ENCODE measurements around the gene TNS3.

The TNS3 gene

GRCh38 chr7:47241112-47242065 lies 340.5 kb downstream of the TNS3 start:
- Histone ChIP-seq H3K9me3 (ENCODE audit: control insufficient read depth, insufficient read depth, low read length) (no peaks in the 10 kb centered on the region), H3K4me3 (ENCODE audit: low read length) (no peak overlapping the region), H3K4me2 (ENCODE audit: low read length) (no peak overlapping the region), H3F3A (ENCODE audit: control insufficient read depth, insufficient read depth) (no peaks in the 10 kb centered on the region), H3K27ac (ENCODE audit: low read depth, low read length) (no peak overlapping the region), H3K4me1 (ENCODE audit: control insufficient read depth, low read length) (no peaks in the 10 kb centered on the region), H3K36me3 (ENCODE audit: control insufficient read depth, low read length) (no peaks in the 10 kb centered on the region), H3K9me2 (replicated peaks; ENCODE audit: control insufficient read depth, low read length) (no peaks in the 10 kb centered on the region), H3K27me3 (ENCODE audit: control insufficient read depth, low read length) (peaks cover 25% of the 10 kb centered on the region; the same call in 1 of the 2 replicates), H3K79me2 (ENCODE audit: control insufficient read depth, low read length) (no peaks in the 10 kb centered on the region), H4K20me1 (ENCODE audit: control insufficient read depth, insufficient read depth, low read depth, low read length) (no peaks in the 10 kb centered on the region)
- TF ChIP-seq, protein P1, sequence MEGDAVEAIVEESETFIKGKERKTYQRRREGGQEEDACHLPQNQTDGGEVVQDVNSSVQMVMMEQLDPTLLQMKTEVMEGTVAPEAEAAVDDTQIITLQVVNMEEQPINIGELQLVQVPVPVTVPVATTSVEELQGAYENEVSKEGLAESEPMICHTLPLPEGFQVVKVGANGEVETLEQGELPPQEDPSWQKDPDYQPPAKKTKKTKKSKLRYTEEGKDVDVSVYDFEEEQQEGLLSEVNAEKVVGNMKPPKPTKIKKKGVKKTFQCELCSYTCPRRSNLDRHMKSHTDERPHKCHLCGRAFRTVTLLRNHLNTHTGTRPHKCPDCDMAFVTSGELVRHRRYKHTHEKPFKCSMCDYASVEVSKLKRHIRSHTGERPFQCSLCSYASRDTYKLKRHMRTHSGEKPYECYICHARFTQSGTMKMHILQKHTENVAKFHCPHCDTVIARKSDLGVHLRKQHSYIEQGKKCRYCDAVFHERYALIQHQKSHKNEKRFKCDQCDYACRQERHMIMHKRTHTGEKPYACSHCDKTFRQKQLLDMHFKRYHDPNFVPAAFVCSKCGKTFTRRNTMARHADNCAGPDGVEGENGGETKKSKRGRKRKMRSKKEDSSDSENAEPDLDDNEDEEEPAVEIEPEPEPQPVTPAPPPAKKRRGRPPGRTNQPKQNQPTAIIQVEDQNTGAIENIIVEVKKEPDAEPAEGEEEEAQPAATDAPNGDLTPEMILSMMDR (IDR thresholded peaks at IDR 0.05; ENCODE audit: low read depth, low read length, poor library complexity, severe bottlenecking): no peak
- TF ChIP-seq EZH2phosphoT487 (IDR thresholded peaks at IDR 0.05; ENCODE audit: borderline replicate concordance, low read length): no peak

DNA sequence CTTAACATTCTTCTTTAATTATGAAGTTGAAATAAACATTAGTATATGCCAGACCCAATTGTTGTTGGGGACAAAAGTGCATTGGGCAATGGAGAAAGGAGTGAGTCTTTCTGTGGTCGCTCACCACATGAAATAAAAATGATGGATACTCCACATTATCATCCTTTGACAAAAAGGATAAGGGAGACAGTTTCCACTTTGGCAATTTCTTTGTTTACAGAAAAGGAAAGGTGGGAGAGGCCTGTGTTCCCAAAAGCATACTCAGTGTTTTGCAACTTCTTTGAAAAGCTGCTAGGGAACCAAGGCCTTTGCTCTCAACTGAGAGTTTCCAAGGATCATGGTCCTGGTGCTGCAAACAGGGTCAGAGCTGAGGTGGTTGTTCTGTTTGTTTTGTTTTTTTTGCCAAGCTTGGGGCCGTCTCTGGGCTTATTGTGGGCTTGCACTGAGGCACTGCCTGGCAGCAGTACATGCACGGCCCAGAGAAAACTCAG lies 341.9 kb downstream of the TNS3 start:
- Histone ChIP-seq H3K9me3 (ENCODE audit: control insufficient read depth, insufficient read depth, low read length) (no peaks in the 10 kb centered on the region), H3K79me2 (ENCODE audit: control insufficient read depth, low read length) (no peaks in the 10 kb centered on the region), H4K20me1 (ENCODE audit: control insufficient read depth, insufficient read depth, low read depth, low read length) (no peaks in the 10 kb centered on the region)

GRCh38 chr7:47239034-47239433 lies 342.9 kb downstream of the TNS3 start:
- TF ChIP-seq, protein P1 (IDR thresholded peaks at IDR 0.05; ENCODE audit: low read depth, low read length, poor library complexity, severe bottlenecking): no peak
- no peak for TF ChIP-seq EZH2phosphoT487 (IDR thresholded peaks at IDR 0.05; ENCODE audit: borderline replicate concordance, low read length)
- H3K27ac ChIP-seq (ENCODE audit: low read depth, low read length): no peak overlapping the region
- no peak overlapping the region for H3K4me2 ChIP-seq (ENCODE audit: low read length)

More for the DNA sequence above, 341.9 kb downstream of the TNS3 start:
- Histone ChIP-seq H3K4me2 (ENCODE audit: low read length) (no peak overlapping the region), H3K4me3 (ENCODE audit: low read length) (no peak overlapping the region), H3K27ac (ENCODE audit: low read depth, low read length) (no peak overlapping the region), H3K27me3 (ENCODE audit: control insufficient read depth, low read length) (peaks cover 33% of the 10 kb centered on the region; the same call in 1 of the 2 replicates), H3K9me2 (replicated peaks; ENCODE audit: control insufficient read depth, low read length) (no peaks in the 10 kb centered on the region), H3K4me1 (ENCODE audit: control insufficient read depth, low read length) (no peaks in the 10 kb centered on the region), H3K36me3 (ENCODE audit: control insufficient read depth, low read length) (no peaks in the 10 kb centered on the region), H3F3A (ENCODE audit: control insufficient read depth, insufficient read depth) (no peaks in the 10 kb centered on the region)
- TF ChIP-seq, protein P1 (IDR thresholded peaks at IDR 0.05; ENCODE audit: low read depth, low read length, poor library complexity, severe bottlenecking): no peak
- no peak for TF ChIP-seq EZH2phosphoT487 (IDR thresholded peaks at IDR 0.05; ENCODE audit: borderline replicate concordance, low read length)

More at GRCh38 chr7:47239034-47239433, 342.9 kb downstream of the TNS3 start:
- no peaks in the 10 kb centered on the region for H3K9me3 ChIP-seq (ENCODE audit: control insufficient read depth, insufficient read depth, low read length)
- no peaks in the 10 kb centered on the region for H3K9me2 ChIP-seq (replicated peaks; ENCODE audit: control insufficient read depth, low read length)
- H3K4me3 ChIP-seq (ENCODE audit: low read length): no peak overlapping the region
- H3K36me3 ChIP-seq (ENCODE audit: control insufficient read depth, low read length): no peaks in the 10 kb centered on the region
- H3K27me3 ChIP-seq (ENCODE audit: control insufficient read depth, low read length): peaks cover 37% of the 10 kb centered on the region; the same call in 1 of the 2 replicates
- H3K4me1 ChIP-seq (ENCODE audit: control insufficient read depth, low read length): no peaks in the 10 kb centered on the region
- no peaks in the 10 kb centered on the region for H3F3A ChIP-seq (ENCODE audit: control insufficient read depth, insufficient read depth)
- H3K79me2 ChIP-seq (ENCODE audit: control insufficient read depth, low read length): no peaks in the 10 kb centered on the region
- no peaks in the 10 kb centered on the region for H4K20me1 ChIP-seq (ENCODE audit: control insufficient read depth, insufficient read depth, low read depth, low read length)

Measured in DOHH2 (cell line).